Naive thymus-derived CD4-positive, alpha-beta T cell (primary cell): ENCODE results near the gene MAPK8IP1. TPM values are rescaled to one million over a fixed set of nuclear protein-coding genes. Genes with fewer than 3 reads are reported as not detected.

ENCODE experiments used
- ATAC-seq: fragments of 150-1000 bp; cut with Tn5 transposase; 2 replicates; pipeline ENCODE4 v1.10.0; 2021; ENCODE audit warnings: mild to moderate bottlenecking, moderate library complexity
- CTCF ChIA-PET: fragments of 350-600 bp; sonication (Branson Sonifier 250); formaldehyde crosslinking; loops from one replicate; lab custom pipeline; 2021; ENCODE audit warnings: antibody characterized with exemption; lab: Charles Lee
- POLR2A ChIA-PET: fragments of 350-600 bp; sonication (Branson Sonifier 250); formaldehyde crosslinking; loops from one replicate; lab custom pipeline; 2021; ENCODE audit warnings: antibody characterized with exemption, inconsistent platforms; lab: Charles Lee
- DNase-seq, 9 donors: peaks; one replicate each; pipeline versions ENCODE4 v3.0.0 to v3.0.0-alpha.2; 2020 to 2022; ENCODE audit warnings: mixed read lengths in 1 of 9
- H3K27ac ChIP-seq: one replicate; pipeline ENCODE4 v1.7.0; 2013; ENCODE audit warnings: mild to moderate bottlenecking, low read depth, low read length, moderate library complexity
- H3K27me3 ChIP-seq, 2 donors: one replicate each; pipeline ENCODE4 v1.7.0; 2013; ENCODE audit warnings: low read length in 2 of 2, mild to moderate bottlenecking in 2 of 2, moderate library complexity in 2 of 2; ENCODE audit not compliant: control insufficient read depth in 2 of 2, insufficient read depth in 2 of 2
- H3K36me3 ChIP-seq, 3 experiments: 1 replicate in 2 of 3; 2 replicates in 1 of 3; pipeline ENCODE4 v1.7.0; 2013; ENCODE audit warnings: low read length in 3 of 3, mild to moderate bottlenecking in 3 of 3, moderate library complexity in 1 of 3; ENCODE audit not compliant: insufficient read depth in 3 of 3, control insufficient read depth in 2 of 3
- H3K4me1 ChIP-seq, 2 donors: one replicate each; pipeline ENCODE4 v1.7.0; 2013; ENCODE audit warnings: low read length in 2 of 2, mild to moderate bottlenecking in 2 of 2, moderate library complexity in 1 of 2; ENCODE audit not compliant: control insufficient read depth in 2 of 2, insufficient read depth in 2 of 2
- H3K4me3 ChIP-seq: 2 replicates; pipeline ENCODE4 v1.7.0; 2013; ENCODE audit warnings: mild to moderate bottlenecking, low read length
- H3K9me3 ChIP-seq, 3 experiments: 1 replicate in 2 of 3; 2 replicates in 1 of 3; pipeline ENCODE4 v1.7.0; 2013; ENCODE audit warnings: low read length in 3 of 3; ENCODE audit not compliant: control insufficient read depth in 2 of 3
- H3K27ac Mint-ChIP-seq, 9 donors: one replicate each; pipeline ENCODE4 v1.8.0; 2020 to 2022; ENCODE audit warnings: mixed read lengths in 9 of 9, mild to moderate bottlenecking in 8 of 9, moderate library complexity in 5 of 9, inconsistent platforms in 2 of 9
- H3K27me3 Mint-ChIP-seq, 5 donors: one replicate each; pipeline ENCODE4 v1.8.0; 2021 to 2022; ENCODE audit warnings: mixed read lengths in 5 of 5, mild to moderate bottlenecking in 1 of 5
- H3K36me3 Mint-ChIP-seq, 5 donors: one replicate each; pipeline ENCODE4 v1.8.0; 2020 to 2022; ENCODE audit warnings: mixed read lengths in 5 of 5, mild to moderate bottlenecking in 3 of 5, inconsistent platforms in 1 of 5
- H3K4me1 Mint-ChIP-seq, 7 donors: one replicate each; pipeline ENCODE4 v1.8.0; 2020 to 2022; ENCODE audit warnings: mixed read lengths in 7 of 7, mild to moderate bottlenecking in 3 of 7, inconsistent platforms in 1 of 7
- H3K4me3 Mint-ChIP-seq, 10 donors: one replicate each; pipeline ENCODE4 v1.8.0; 2020 to 2022; ENCODE audit warnings: mild to moderate bottlenecking in 10 of 10, mixed read lengths in 10 of 10, moderate library complexity in 6 of 10, inconsistent platforms in 2 of 10
- H3K9me3 Mint-ChIP-seq, 11 donors: one replicate each; pipeline ENCODE4 v1.8.0; 2020 to 2022; ENCODE audit warnings: mixed read lengths in 11 of 11, mild to moderate bottlenecking in 4 of 11, inconsistent platforms in 1 of 11, moderate library complexity in 1 of 11
- intact Hi-C, 2 donors: fragments of 100-400 bp; cut with micrococcal nuclease; formaldehyde crosslinking; loops; one replicate each; pipeline ENCODE4 v1.15.1; 2023
- polyA plus RNA-seq, 2 donors: library from polyadenylated mRNA; unstranded; fragments of 300-500 nt; fragmentation: Illumina TruSeq; gene quantifications; one replicate each; pipeline ENCODE4 v1.2.3, GENCODE V29; 2021
- total RNA-seq, 6 experiments: library from RNA in 5 of 6; stranded (reverse) in 5 of 6; gene quantifications; 1 replicate in 5 of 6; 2 replicates in 1 of 6; pipeline ENCODE4 v1.2.3 and lab custom pipeline; 2021 to 2026

MAPK8IP1 gene
- total and polyA plus RNA-seq, 7 experiments from 2014 or later, result 0.65 to 7.0 (median 0.92) TPM; not detected in 2

GRCh38 chr11:45857961-45858474 is 27.4 kb upstream of the MAPK8IP1 start:
- Histone ChIP-seq H3K27ac (no peak overlapping the region), H3K4me3 (no peak overlapping the region), H3K36me3 (peaks cover 31 to 79% (median 34%) of the 10 kb centered on the region in 3 experiments), H3K4me1 (no peaks in the 10 kb centered on the region), H3K27me3 (no peaks in the 10 kb centered on the region), H3K9me3 (no peaks in the 10 kb centered on the region)
- ChIA-PET CTCF (no interaction called here), POLR2A (interaction anchor here (0.6 kb wide), 1 partner anchor 1076 kb away, joined by 3 read pairs; no protein-coding TSS in a partner anchor)
- Mint-ChIP-seq H3K36me3 (peaks cover 8 to 59% (median 35%) of the 10 kb centered on the region in 5 donors), H3K9me3 (no peaks in the 10 kb centered on the region), H3K4me1 (peaks cover 3 to 16% (median 12%) of the 10 kb centered on the region in 7 donors), H3K4me3 (no peak overlapping the region), H3K27ac (no peak overlapping the region), H3K27me3 (no peaks in the 10 kb centered on the region)
- intact Hi-C loops, result no loop called here
- peak; percentile 71 for ATAC-seq
- DNase-seq, result no peak

GRCh38 chr11:45858751-45859398 is 26.6 kb upstream of the MAPK8IP1 start:
- H3K27me3 ChIP-seq, result no peaks in the 10 kb centered on the region
- H3K27me3 Mint-ChIP-seq, result no peaks in the 10 kb centered on the region
- POLR2A ChIA-PET, result no interaction called here
- no peak overlapping the region for H3K27ac ChIP-seq
- ATAC-seq, result no peak
- H3K4me1 Mint-ChIP-seq, result peaks cover 2 to 14% (median 11%) of the 10 kb centered on the region in 7 donors
- CTCF ChIA-PET, result no interaction called here
- no peaks in the 10 kb centered on the region for H3K9me3 Mint-ChIP-seq
- intact Hi-C loops, result no loop called here
- no peak overlapping the region for H3K27ac Mint-ChIP-seq
- no peak for DNase-seq
- H3K4me3 Mint-ChIP-seq, result no peak overlapping the region
- no peak overlapping the region for H3K4me3 ChIP-seq
- peaks cover 8 to 63% (median 38%) of the 10 kb centered on the region in 5 donors for H3K36me3 Mint-ChIP-seq
- H3K36me3 ChIP-seq, result peaks cover 31 to 88% (median 42%) of the 10 kb centered on the region in 3 experiments
- no peaks in the 10 kb centered on the region for H3K9me3 ChIP-seq
- no peaks in the 10 kb centered on the region for H3K4me1 ChIP-seq

GRCh38 chr11:45859661-45860140 is 25.8 kb upstream of the MAPK8IP1 start:
- Histone ChIP-seq H3K4me3 (no peak overlapping the region), H3K27ac (no peak overlapping the region), H3K4me1 (no peaks in the 10 kb centered on the region), H3K9me3 (no peaks in the 10 kb centered on the region), H3K36me3 (peaks cover 31 to 95% (median 45%) of the 10 kb centered on the region in 3 experiments), H3K27me3 (no peaks in the 10 kb centered on the region)
- H3K4me3 Mint-ChIP-seq, result no peak overlapping the region
- peaks cover 8 to 64% (median 38%) of the 10 kb centered on the region in 5 donors for H3K36me3 Mint-ChIP-seq
- no peak overlapping the region for H3K27ac Mint-ChIP-seq
- CTCF ChIA-PET, result interaction anchor here (0.6 kb wide), 2 partner anchors 38 to 87 kb away, joined by 3 to 4 read pairs; no protein-coding TSS in a partner anchor
- intact Hi-C loops, result no loop called here
- no peak for ATAC-seq
- H3K4me1 Mint-ChIP-seq, result peaks cover 0 to 14% (median 8%) of the 10 kb centered on the region in 7 donors
- H3K9me3 Mint-ChIP-seq, result no peaks in the 10 kb centered on the region
- DNase-seq, result no peak
- POLR2A ChIA-PET, result no interaction called here
- no peaks in the 10 kb centered on the region for H3K27me3 Mint-ChIP-seq

GRCh38 chr11:45860348-45860747 is 25.1 kb upstream of the MAPK8IP1 start:
- H3K9me3 Mint-ChIP-seq, result no peaks in the 10 kb centered on the region
- Histone ChIP-seq H3K9me3 (no peaks in the 10 kb centered on the region), H3K27me3 (no peaks in the 10 kb centered on the region), H3K4me1 (no peaks in the 10 kb centered on the region), H3K36me3 (peaks cover 31 to 90% (median 45%) of the 10 kb centered on the region in 3 experiments), H3K4me3 (no peak overlapping the region), H3K27ac (no peak overlapping the region)
- intact Hi-C loops, result no loop called here
- no peak overlapping the region for H3K27ac Mint-ChIP-seq
- CTCF ChIA-PET, result interaction anchor here (0.6 kb wide), 1 partner anchor 86 kb away, joined by 3 read pairs; no protein-coding TSS in a partner anchor
- no peaks in the 10 kb centered on the region for H3K27me3 Mint-ChIP-seq
- POLR2A ChIA-PET, result no interaction called here
- H3K4me3 Mint-ChIP-seq, result no peak overlapping the region
- peaks cover 0 to 15% (median 5%) of the 10 kb centered on the region in 7 donors for H3K4me1 Mint-ChIP-seq
- DNase-seq, result no peak
- no peak for ATAC-seq
- peaks cover 9 to 69% (median 38%) of the 10 kb centered on the region in 5 donors for H3K36me3 Mint-ChIP-seq

- Histone ChIP-seq H3K4me1 (no peaks in the 10 kb centered on the region), H3K27ac (no peak overlapping the region), H3K27me3 (no peaks in the 10 kb centered on the region), H3K36me3 (peaks cover 31 to 90% (median 42%) of the 10 kb centered on the region in 3 experiments), H3K4me3 (no peak overlapping the region), H3K9me3 (no peaks in the 10 kb centered on the region)
- no peak for DNase-seq
- POLR2A ChIA-PET, result no interaction called here
- H3K36me3 Mint-ChIP-seq, result peaks cover 15 to 69% (median 41%) of the 10 kb centered on the region in 5 donors
- no peak overlapping the region for H3K4me3 Mint-ChIP-seq
- CTCF ChIA-PET, result no interaction called here
- ATAC-seq, result no peak
- no peaks in the 10 kb centered on the region for H3K9me3 Mint-ChIP-seq
- no peaks in the 10 kb centered on the region for H3K27me3 Mint-ChIP-seq
- H3K27ac Mint-ChIP-seq, result no peak overlapping the region
- H3K4me1 Mint-ChIP-seq, result peaks cover 0 to 21% (median 4%) of the 10 kb centered on the region in 7 donors
- intact Hi-C loops, result no loop called here
Observed at GRCh38 chr11:45860764-45861510, 24.5 kb upstream of the MAPK8IP1 start.

GRCh38 chr11:45864041-45864440 is 21.4 kb upstream of the MAPK8IP1 start:
- no peak overlapping the region for H3K4me3 ChIP-seq
- Mint-ChIP-seq H3K27me3 (no peaks in the 10 kb centered on the region), H3K4me3 (no peak overlapping the region), H3K4me1 (peaks cover 0 to 11% (median 0%) of the 10 kb centered on the region in 7 donors), H3K27ac (no peak overlapping the region), H3K36me3 (peaks cover 23 to 73% (median 50%) of the 10 kb centered on the region in 5 donors), H3K9me3 (no peaks in the 10 kb centered on the region)
- DNase-seq (no peak), ATAC-seq (no peak)
- ChIA-PET CTCF (no interaction called here), POLR2A (no interaction called here)
- no peak overlapping the region for H3K27ac ChIP-seq
- H3K36me3 ChIP-seq, result peaks cover 19 to 93% (median 38%) of the 10 kb centered on the region in 3 experiments
- intact Hi-C loops, result no loop called here
- no peaks in the 10 kb centered on the region for H3K4me1 ChIP-seq
- no peaks in the 10 kb centered on the region for H3K9me3 ChIP-seq
- no peaks in the 10 kb centered on the region for H3K27me3 ChIP-seq
